ENCODE results near the gene FDX2.

- TF ChIP-seq CTCF (IDR thresholded peaks at IDR 0.05) (no peak), NR1H2 (CRISPR knock-in tag; IDR thresholded peaks at IDR 0.05) (no peak), ESRRA (CRISPR knock-in tag; IDR thresholded peaks at IDR 0.05; ENCODE audit: borderline replicate concordance) (no peak)
- TF ChIP-seq, protein P1, sequence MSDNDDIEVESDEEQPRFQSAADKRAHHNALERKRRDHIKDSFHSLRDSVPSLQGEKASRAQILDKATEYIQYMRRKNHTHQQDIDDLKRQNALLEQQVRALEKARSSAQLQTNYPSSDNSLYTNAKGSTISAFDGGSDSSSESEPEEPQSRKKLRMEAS (CRISPR knock-in tag; IDR thresholded peaks at IDR 0.05), result no peak
Measured at GRCh38 chr19:10361569-10362011, 45.8 kb upstream of the FDX2 start.

Measured in WTC11 (cell line).